ENCODE results near the gene GNPDA1.

The GNPDA1 gene

GRCh38 chr5:142011572-142012185 is 1.1 kb downstream of the GNPDA1 start:
- in situ Hi-C loops (cut with MboI; ENCODE audit: low pct_unique_long_range_greater_than_20kb, low sequenced_read_pairs, unreplicated experiment) = no loop called here
- no peak for DNase-seq (ENCODE audit: low spot score)
- no peak for TF ChIP-seq CTCF (IDR thresholded peaks at IDR 0.05; ENCODE audit: extremely low read depth, insufficient read depth, missing control alignments)

GRCh38 chr5:142009886-142010285 is 2.9 kb downstream of the GNPDA1 start:
- DNase-seq (ENCODE audit: low spot score) = no peak
- no peak for TF ChIP-seq CTCF (IDR thresholded peaks at IDR 0.05; ENCODE audit: extremely low read depth, insufficient read depth, missing control alignments)
- in situ Hi-C loops (cut with MboI; ENCODE audit: low pct_unique_long_range_greater_than_20kb, low sequenced_read_pairs, unreplicated experiment) = no loop called here

GRCh38 chr5:142008813-142009212 is 4.0 kb downstream of the GNPDA1 start:
- in situ Hi-C loops (cut with MboI; ENCODE audit: low pct_unique_long_range_greater_than_20kb, low sequenced_read_pairs, unreplicated experiment) = no loop called here
- TF ChIP-seq CTCF (IDR thresholded peaks at IDR 0.05; ENCODE audit: extremely low read depth, insufficient read depth, missing control alignments) = no peak

DNA sequence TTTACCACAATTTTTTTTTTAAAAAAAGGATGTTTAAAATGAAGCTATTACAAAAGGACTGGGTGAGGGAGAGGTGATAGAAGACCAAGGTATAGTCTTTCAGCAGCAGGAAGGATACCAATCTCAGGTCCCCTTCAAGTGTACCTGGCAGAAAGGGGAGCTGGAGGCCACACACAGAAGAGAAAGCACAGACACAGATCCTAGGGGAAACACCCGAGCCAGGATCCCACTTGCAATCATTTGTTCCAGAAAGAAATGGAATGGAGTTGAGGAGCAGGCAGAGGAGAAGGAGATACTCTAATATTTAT is 5.6 kb downstream of the GNPDA1 start:
- in situ Hi-C loops (cut with MboI; ENCODE audit: low pct_unique_long_range_greater_than_20kb, low sequenced_read_pairs, unreplicated experiment) = no loop called here
- DNase-seq (ENCODE audit: low spot score) = no peak
- TF ChIP-seq CTCF (IDR thresholded peaks at IDR 0.05; ENCODE audit: extremely low read depth, insufficient read depth, missing control alignments) = no peak

More at GRCh38 chr5:142008813-142009212, 4.0 kb downstream of the GNPDA1 start:
- no peak for DNase-seq (ENCODE audit: low spot score)

GRCh38 chr5:142006363-142007236 is 6.2 kb downstream of the GNPDA1 start:
- no peak for TF ChIP-seq CTCF (IDR thresholded peaks at IDR 0.05; ENCODE audit: extremely low read depth, insufficient read depth, missing control alignments)
- in situ Hi-C loops (cut with MboI; ENCODE audit: low pct_unique_long_range_greater_than_20kb, low sequenced_read_pairs, unreplicated experiment) = no loop called here
- DNase-seq (ENCODE audit: low spot score) = peak; percentile 38

GRCh38 chr5:142003266-142003800 is 9.5 kb downstream of the GNPDA1 start:
- no peak for TF ChIP-seq CTCF (IDR thresholded peaks at IDR 0.05; ENCODE audit: extremely low read depth, insufficient read depth, missing control alignments)
- no peak for DNase-seq (ENCODE audit: low spot score)
- in situ Hi-C loops (cut with MboI; ENCODE audit: low pct_unique_long_range_greater_than_20kb, low sequenced_read_pairs, unreplicated experiment) = no loop called here
